OCI-M1 (cell line): ENCODE results near the gene GNAI2.
"Not testable (repeated sequence)": the region's sequence is repeated elsewhere in the genome, so short reads cannot be mapped to it uniquely, and the experiment has no call there.

Source experiments
- DNase-seq: peaks from one replicate; lab custom pipeline; 2025; lab: John Stamatoyannopoulos, UW

Gene GNAI2

DNA sequence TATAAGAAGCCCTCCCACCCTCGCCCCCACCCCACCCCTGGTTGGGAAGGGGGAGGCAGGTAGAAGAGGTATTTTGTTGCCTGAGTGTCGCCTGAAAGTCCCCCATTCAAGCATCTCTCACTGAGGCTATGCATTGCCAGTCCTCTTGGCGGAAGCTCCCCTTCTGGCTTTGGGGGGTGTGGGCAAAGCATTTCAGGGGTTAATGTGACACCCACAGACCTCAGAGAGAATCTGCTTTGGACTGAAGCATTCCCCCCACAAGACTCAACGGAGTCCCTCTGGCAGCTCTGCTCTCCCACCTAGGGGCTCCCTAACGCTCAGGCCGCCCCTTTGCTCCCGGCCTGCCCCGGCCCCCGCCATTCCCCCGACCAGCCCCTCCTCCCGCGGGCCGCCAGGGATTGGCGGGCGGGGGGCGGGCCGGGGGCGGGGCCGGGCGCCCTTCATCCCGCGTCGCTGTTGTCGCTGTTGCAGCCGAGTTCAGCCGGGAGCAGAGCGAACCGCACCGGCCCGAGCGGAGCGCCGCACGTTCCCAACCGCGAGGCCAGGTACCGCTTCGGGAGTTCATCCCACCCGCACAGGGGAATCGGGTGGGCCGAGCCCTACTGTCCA, 31.1 kb upstream of the GNAI2 start, which contains the start of gene SLC38A3:
TSS of gene SLC38A3 (plus strand) at position 468 of the 609 bp plus-strand sequence. CDS start 8,929 bp downstream, outside the sequence.
- DNase-seq, result no peak

DNA sequence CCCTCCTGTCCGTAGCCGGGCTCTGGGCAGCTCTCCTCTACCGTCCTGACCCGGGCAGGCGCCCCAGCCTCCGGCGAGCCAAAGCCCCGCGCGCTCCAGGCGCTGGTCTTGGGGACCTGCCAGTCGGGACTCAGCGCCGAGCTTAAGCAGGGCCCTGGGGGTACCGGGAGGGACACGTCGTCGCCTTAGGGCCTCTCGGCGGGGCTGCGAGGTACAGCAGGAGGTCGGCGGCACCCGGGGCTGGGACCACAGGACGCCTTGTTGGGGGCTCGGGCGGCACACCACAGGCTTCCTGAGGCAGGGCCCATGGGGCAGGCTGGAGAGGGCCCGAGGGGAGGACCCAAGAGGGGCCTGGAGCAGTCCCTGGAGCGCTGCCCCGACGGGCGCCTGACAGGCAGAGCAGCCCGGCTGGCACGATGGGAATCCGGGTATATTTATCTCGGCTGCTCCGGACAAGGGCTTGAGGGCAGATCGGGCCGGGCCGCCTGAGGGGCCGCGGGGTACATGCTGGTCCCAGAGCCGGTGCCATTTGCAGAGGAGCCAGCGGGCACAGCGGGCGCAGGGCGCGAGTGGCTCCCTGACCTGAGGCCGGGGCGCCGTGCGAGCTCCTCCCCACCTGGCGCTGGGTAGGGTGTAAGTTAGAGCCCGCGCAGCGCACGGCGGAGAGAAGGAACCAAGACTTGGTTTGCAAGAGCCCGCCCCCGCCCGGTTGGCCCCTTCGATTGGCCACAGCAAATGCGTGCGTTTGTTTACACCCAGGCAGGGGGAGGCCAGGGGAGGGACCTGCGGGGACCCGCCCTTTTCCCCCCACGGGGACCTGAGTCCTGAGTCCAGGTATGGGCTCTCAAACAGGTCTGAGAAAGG, 30.4 kb upstream of the GNAI2 start:
- DNase-seq, result no peak

DNA sequence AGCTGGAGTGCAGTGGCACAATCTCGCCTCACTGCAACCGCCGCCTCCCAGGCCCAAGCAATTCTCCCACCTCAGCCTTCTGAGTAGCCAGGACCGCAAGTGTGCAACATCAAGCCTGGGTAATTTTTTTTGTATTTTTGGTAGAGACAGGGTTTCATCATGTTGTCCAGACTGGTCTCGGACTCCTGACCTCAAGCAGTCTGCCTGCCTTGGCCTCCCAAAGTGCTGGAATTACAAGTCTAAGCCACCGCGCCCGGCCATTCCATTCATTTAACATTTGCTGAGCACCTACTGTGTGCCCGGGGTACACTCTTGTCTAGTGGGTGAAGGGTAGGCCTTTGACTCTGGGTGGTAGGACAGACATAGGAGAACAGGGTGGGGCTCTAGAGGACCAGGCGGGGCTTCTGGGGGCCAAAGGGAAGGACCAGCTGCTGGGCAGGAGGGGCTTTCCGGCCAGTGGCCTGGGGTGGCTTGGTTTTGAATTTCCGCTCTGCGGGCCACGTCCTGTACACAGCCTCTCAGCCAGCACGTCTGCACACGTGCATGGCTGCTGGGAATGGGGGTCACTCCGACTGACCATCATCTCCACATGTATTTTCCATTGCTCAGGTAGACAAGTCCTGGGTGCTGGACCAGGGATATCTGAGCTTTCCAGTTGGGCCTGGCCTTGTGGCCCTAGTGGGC, 28.5 kb upstream of the GNAI2 start:
- DNase-seq, result no peak

DNA sequence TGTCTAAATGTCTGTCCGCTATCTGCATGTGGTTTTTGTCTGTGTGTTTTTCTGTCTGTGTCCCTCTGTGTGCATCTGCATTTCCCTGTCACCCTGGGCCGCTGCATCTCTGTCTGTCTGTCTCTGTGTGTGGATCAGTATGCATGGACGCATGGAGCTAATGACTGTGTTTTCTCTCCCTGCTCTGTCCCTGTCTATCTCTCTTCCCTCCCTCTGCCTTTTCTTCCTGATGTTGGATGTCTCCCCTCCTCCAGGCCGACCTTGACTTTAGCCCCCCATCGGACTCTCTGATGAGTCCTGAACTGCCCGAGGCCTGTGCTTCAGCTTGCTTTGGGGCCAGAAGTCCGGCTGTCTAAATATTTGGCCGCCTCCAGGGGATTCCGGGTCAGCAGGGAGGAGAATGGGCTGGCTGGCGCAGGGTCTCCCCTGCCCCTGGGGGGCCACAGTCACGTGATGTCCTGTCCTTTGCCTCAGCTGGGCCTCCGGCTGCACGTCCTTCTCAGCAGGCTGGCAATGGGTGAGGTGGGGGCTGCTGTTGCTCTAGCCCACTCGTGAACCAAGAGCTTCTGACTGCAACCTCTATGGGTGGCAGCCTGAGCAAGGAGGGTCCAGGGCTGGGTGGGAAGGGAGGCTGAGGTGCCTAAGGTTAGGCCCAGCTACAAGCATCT, 27.2 kb upstream of the GNAI2 start:
- no peak for DNase-seq

DNA sequence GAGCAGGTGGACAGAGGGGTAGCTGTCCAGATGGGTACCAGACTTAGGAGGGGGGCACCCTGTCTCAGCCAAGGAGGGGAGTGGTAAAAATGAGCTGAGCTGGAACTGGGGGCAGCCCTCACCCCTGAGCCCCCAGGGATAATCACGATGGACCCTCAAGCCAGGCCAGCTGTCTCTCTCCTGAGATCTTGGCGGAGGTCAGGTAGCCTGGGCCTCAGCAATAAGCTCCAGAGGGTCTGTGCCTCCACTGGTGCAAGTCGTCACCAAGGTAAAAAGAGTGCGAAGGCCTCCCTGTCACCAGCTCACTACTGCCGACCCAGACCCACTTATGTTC, 25.9 kb upstream of the GNAI2 start:
- DNase-seq, result no peak

DNA sequence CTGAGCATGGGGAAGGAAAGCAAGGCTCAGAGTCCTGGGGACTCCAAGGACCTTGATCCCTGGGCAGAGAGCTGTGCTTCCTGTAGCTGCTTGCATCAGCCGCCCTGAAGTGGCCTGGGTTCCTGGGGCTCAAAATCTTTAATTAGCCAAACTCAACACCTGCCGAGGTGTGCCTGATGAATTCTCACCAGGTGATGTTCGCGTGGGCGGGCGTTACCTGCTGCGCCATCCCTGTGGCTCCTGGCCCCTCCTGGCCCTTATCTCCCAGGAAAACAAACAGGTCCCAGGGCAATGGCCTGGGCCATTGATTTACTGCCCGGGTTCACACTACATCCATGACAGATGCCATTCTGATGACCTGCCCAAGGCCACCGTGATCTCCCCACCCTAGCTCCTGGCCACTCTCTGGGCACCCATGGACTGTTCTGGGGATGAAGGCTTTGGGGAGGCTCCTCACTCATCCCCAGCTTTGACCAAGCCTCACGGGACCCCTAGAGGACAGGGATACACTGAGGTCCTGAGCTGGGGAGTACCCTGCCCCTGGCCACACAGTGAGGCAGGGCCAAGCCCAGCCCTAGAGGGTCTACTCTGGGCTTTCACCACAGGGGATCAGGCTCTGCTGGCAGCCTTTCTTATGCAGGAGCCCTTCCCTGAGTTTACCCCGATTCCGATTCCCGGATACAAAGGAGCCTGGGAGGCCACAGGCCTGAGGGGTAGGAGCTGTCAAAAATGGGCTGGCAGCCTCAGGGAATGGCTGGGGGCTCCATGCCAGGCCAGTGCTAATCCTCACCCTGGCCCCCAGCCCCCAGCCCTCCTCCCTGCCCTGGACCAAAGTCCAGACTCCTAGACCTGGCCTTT, 25.3 kb upstream of the GNAI2 start:
- no peak for DNase-seq

DNA sequence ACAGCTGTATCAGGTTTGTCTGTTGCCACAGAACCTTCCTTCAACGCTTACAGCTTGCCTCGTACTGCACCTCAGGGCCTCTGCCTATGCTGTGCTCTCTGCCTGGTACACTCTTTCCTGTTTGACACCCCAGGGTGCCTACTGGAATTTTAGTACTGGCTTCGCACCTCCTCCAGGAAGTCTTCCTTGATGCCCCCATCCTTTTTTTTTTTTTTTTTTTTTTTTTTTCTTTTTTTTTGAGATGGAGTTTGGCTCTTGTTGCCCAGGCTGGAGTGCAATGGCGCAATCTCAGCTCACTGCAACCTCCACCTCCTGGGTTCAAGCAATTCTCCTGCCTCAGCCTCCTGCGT, 24.7 kb upstream of the GNAI2 start:
- not testable (repeated sequence) for DNase-seq

DNA sequence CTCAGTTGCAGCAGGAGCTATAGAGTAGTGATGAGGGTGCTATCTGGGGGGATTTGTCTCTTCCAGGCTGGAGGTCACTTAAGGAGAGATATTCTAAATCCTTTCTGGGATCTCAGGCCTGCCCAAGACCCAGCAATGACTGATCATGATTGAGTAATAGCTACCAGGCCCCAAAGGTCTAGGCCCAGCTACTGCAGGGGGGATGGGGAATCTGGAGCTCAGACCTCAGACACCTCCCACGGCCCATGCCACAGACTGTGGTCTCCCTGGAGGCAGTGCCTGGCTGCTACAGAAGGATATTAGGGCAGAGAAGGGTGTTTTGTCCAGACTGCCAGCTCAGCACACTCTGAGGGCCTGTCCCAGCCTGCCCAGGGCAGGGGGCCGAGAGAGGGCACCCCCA, 24.1 kb upstream of the GNAI2 start:
- DNase-seq, result peak; percentile 36

DNA sequence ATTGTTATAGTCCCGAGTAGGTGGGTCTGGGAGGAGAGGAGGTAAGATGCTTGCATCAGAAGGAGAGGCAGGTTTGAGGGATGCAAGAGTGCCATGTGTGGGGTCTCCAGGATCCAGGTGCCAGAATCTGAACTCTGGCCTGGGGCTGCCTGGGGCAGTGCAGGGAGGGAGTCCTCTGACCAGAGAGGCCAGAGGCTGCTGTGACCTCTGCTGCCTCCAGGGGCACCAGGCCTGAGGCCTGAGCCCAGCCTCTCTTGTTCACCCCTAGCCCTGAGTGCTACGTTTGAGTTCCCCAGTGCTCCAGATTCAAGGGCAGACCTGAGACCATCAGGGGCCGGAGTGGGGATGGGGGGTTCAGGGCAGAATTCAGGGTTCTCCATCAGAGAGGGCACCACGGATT, 23.5 kb upstream of the GNAI2 start:
- DNase-seq, result no peak

DNA sequence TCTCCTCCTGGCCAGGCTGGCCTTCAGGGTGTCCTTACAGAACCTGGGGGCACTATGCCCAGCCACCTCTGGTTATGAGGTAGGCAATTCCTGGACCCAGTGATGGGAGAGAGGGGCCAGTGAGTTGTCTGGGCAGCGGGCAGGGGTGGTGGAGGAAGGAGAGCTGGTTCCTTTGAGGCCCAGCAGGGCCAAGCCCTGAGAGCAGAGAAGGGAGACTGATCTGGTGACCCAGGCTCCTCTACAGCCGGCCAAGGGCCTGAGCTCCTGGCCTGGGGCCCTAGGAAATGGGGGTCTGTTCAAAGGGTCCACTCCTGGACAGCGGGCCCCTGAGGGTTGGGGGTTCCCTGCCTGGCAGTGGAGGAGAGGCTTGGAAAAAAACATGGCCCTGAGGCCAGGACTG, 23.0 kb upstream of the GNAI2 start:
- no peak for DNase-seq

DNA sequence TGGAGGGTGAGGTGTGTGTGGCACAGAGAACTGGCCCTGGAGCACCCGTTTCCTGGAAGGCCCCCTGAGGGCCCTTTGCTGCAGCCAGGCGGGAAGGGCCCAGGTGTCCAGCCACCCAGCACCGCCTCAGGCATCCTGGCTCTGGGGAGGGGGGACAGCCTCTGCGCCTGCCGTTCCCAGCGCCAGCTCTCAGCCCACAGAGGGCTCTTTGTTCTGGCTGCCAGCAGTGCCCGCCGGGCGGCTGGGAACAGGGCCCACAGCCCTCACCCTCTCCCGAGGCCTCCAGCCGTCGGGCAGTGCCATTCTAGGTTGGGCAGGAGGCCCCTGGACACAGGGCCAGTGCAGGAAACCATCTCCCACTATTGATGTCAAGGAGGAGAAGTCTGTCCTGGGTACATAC, 22.6 kb upstream of the GNAI2 start:
- DNase-seq, result no peak

DNA sequence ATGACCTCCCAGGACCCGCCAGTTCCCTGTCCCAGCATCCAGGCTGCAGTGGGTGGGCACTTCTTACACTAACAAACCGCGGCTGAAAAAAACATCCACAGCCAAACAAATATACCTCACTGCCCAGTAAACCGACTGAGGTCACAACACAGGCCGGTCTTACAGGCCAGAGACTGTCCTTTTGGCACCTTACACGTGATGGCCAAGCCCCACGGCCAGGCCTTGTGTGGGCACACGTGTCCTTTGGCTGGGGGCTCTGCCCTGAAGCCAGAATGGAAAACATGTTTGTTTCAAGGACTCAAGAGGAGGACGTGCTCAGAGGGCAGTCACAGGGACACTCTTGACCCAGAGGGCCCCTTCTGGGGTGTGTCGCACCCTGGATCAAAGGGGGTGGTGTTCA, 21.2 kb upstream of the GNAI2 start:
- DNase-seq, result no peak

DNA sequence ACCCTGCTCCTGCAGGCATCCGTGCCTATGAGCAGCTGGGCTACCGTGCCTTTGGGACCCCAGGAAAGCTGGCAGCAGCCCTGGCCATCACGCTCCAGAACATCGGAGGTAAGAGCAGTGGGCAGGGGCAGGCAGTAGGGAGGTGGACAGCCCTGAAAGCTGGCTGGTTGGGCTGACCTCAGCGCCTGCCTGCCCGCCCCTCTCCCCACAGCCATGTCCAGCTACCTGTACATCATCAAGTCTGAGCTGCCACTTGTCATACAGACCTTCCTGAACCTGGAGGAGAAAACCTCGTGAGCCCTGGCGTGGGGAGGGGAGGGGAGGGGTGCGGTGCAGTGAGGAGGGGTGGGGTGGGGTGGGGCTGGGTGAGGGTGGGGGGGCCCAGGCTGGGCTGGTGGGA, 20.5 kb upstream of the GNAI2 start:
- no peak for DNase-seq

DNA sequence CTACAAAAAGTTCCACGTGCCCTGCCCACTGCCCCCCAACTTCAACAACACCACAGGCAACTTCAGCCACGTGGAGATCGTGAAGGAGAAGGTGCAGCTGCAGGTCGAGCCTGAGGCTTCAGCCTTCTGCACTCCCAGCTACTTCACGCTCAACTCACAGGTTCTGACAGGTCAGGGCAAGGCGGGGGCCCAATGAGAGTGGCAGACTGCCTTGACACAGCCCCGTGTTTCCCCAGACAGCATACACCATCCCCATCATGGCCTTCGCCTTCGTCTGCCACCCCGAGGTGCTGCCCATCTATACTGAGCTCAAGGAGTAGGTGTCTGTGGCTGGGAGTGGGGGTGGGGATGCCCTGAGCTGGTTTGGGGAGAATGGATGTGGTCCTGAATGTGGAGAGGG, 18.3 kb upstream of the GNAI2 start:
- DNase-seq, result no peak

DNA sequence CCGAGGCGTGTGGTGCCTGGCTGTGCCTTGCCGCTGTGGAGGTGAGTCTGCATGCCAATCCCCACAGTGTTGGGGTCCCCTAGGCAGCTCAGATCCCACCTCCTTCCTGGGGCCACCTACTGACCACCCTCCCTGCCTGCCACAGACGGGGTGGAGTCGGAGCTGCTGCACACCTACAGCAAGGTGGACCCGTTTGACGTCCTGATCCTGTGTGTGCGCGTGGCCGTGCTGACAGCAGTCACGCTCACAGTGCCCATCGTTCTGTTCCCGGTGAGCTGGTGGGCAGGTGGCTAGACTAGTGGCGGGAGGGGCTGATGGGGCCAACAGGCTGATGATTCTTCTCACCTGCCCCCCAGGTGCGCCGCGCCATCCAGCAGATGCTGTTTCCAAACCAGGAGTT, 17.6 kb upstream of the GNAI2 start:
- DNase-seq, result no peak

DNA sequence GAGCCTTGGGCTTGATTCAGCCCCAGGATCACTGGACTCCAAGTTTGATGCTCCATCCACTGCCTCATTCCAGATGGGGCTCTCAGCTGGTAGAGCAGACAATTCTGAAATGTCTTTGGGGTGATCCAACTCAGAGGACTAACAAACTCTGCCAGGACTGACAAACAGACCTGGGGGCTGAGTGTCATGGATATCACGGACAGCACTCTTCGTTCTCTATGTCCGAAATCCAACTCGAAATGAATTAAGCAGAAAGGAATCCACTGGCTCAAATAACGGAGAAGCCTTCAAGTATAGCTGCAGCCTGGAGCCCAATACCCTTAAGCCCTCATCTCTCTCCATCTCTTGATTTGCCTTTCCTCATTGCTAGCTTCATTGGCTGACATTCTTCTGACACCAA, 16.7 kb upstream of the GNAI2 start:
- DNase-seq, result no peak

DNA sequence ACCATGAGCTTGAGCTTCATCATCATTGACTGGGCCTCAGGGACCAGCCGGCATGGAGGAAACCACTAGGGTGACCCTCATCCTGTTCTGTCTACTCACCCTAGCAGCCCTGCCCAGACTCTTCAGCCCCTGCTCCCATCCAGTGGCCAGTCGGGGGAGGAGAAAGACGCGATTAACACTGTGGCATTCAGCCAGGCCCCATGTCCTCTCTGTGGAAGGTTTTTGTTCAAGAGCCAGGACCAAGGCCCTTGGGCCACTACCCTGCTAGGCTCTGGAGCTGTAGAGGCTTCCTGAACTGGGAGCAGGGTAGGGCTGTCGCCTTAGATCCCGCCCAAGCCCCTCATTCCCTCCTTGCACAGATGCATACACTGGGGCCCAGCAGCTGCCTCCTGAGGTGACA, 15.9 kb upstream of the GNAI2 start:
- DNase-seq, result no peak

DNA sequence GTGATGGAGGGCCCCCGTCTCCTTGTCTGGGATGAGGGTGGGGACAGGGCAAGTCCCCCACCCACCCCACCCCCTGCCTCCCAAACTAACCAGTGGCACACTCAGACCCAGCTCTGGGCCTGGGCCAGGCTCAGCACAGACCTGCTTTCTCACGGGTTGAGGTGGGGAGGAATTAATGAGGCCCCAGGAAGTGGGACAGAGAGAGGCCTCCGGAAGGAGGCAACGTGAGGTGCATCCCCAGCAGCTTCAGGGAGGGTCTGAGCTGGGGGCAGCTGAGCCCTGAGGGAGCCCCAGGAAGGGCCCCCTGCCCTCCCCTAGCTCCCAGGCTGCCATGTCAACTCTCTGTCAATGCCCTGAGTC, 15.0 kb upstream of the GNAI2 start:
- no peak for DNase-seq

DNA sequence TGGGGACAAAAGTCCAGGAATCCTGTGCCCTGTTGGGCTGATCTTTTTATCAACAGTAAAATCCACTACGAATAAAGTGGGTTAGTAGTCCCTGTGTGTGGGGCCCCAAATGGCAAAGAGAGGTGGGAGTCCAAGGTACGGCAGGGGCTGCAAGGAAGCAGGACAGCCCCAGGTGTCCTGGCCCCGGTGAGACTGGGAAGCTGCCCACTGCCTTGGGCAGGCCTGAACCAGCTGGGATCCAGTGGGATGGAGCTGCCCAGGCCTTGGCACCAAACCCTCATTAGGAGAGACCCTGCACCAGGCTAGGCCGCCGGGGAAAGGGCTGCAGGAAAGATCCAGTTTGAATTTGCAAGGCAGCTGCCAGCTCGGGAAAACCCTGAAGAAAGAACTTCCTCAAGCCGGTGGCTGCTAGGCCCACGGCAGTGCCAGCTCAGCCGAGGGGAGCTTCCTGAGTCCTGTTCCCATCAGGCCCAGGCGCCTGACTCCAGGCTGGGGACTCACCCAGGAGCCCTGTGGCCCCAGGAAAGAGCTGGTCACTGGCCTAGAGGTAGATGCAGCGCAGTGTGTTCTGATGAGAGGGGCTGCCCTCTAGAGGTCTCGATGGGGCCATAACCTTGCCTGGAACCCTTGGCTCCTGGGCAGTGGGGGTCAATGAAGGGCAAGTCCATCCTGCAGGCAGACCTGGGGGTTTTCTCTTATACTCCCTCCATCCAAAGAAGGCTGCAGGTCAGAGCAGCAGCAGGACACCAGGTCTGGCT, 14.4 kb upstream of the GNAI2 start:
- DNase-seq, result no peak

DNA sequence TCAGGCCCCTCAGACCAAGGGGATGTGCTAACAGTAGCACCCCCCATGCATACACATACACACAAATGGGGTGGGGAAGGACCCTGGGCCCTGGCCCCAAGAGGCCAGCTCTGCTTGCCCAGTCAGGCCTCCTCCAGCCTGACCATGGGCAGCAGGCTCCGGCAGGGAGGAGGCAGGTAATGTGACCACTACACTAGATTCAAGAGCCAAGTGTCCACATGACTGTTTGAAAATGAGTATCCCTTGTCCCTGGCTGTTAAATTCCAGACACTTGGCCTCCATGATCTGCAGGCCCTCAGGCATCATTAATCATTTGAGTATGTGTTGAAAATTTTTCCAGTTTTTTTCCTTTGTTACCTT, 13.9 kb upstream of the GNAI2 start:
- no peak for DNase-seq

DNA sequence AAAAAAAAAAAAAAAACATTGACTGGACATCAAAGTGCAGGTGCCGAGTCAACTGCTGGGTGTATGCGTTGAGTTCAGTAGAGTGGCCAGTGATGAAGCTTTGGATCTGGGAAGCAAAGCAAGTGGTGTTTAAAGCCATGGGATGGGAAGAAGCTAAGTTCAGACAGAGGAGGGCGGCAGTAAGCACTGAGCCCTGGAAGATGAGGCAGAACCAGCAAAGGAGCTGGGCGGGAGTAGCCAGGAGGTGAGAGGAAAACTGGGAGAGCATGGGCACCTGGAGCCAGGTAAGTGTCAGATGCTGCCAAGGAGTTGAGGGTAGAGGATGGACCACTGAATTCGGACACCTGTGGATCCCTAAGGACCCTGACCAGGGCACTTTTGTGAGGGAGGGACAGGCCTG, 11.4 kb upstream of the GNAI2 start:
- no peak for DNase-seq
